Uterus (tissue), 4 donors: ENCODE measurements around the gene SEZ6. TPM values are rescaled to one million over a fixed set of nuclear protein-coding genes. Genes with fewer than 3 reads are reported as not detected.

Experiments used
- DNase-seq, 2 donors: peaks; one replicate each; pipeline ENCODE4 v3.0.0-alpha.2; 2019 to 2020
- H3K27ac ChIP-seq, 2 donors: fragments of 200-600 bp; sonication (generic); 1 replicate in 1 of 2; 2 replicates in 1 of 2; pipeline ENCODE4 v1.5.1; 2016 to 2018
- H3K27me3 ChIP-seq, 2 donors: fragments of 200-600 bp; sonication (generic); one replicate each; pipeline ENCODE4 v1.5.1; 2018 to 2019; ENCODE audit warnings: control low read depth in 1 of 2
- H3K36me3 ChIP-seq, 2 donors: fragments of 200-600 bp; sonication (generic); one replicate each; pipeline ENCODE4 v1.5.1; 2019; ENCODE audit warnings: control low read depth in 1 of 2
- H3K4me1 ChIP-seq, 2 donors: fragments of 200-600 bp; sonication (generic); one replicate each; pipeline ENCODE4 v1.5.1; 2018 to 2019; ENCODE audit warnings: control low read depth in 1 of 2
- H3K4me3 ChIP-seq, 2 donors: fragments of 200-600 bp; sonication (generic); 1 replicate in 1 of 2; 2 replicates in 1 of 2; pipeline ENCODE4 v1.5.1; 2018 to 2019; ENCODE audit warnings: mild to moderate bottlenecking in 1 of 2
- H3K9me3 ChIP-seq, 2 donors: fragments of 200-600 bp; sonication (generic); one replicate each; pipeline ENCODE4 v1.5.1; 2019; ENCODE audit warnings: control low read depth in 1 of 2
- POLR2A ChIP-seq, 2 donors: fragments of 450-650 bp; IDR thresholded peaks; one replicate each; pipeline ENCODE4 v1.6.1; 2016; ENCODE audit warnings: antibody characterized with exemption in 2 of 2, mild to moderate bottlenecking in 1 of 2, moderate library complexity in 1 of 2
- intact Hi-C: fragments of 100-400 bp; cut with DNase I; formaldehyde crosslinking; loops from one replicate; pipeline ENCODE4 v1.15.1; 2023; ENCODE audit warnings: low total_unique reads
- total RNA-seq, 4 donors: library from RNA; depleted of rRNA in 3 of 4; stranded (reverse); fragments of >200 nt in 3 of 4; gene quantifications; one replicate each; pipeline versions ENCODE4 v1.1.0 to v1.2.4, GENCODE V29; 2014 to 2023
- TF ChIP-seq, protein P1 (sequence below), 4 experiments: fragments of 200-600 bp in 2 of 4; fragments of 450-650 bp in 2 of 4; sonication (generic) in 2 of 4; IDR thresholded peaks; one replicate each; pipeline ENCODE4 v1.5.1; 2016 to 2019; ENCODE audit warnings: antibody characterized with exemption in 4 of 4, mild to moderate bottlenecking in 2 of 4, moderate library complexity in 1 of 4
- donor health status: DM: yes; HTN: yes; CAD: no.

Gene SEZ6
- total RNA-seq, 4 donors from 2014 or later, result 0.07 TPM; not detected in 3

DNA sequence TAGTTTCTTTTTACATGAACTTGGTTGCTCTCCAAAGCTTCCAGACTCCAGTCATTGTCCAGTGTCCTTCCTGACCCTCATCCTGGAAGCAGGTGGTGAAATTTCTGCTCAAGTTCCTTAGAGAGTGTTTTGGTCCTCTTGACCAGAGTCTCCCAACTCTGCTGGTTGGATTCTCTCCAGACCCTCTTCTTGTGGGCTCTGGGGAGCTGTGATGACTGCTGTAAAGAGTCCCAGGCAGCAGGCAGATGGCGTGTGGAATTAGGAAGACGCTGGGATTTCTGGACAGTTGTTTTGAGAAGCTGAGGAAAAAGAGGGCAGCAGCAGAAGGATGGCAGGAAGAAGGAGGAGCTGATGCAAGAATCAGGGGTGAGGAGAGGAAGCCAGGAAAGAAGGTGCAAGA is 1.6 kb upstream of the SEZ6 start:
- DNase-seq, result no peak
- peaks cover 7 to 11% of the 10 kb centered on the region in 2 donors for H3K27me3 ChIP-seq
- H3K27ac ChIP-seq, result no peak overlapping the region
- peaks cover 0 to 12% of the 10 kb centered on the region in 2 donors for H3K4me1 ChIP-seq
- TF ChIP-seq POLR2A (IDR thresholded peaks at IDR 0.05), result no peak
- TF ChIP-seq, protein P1, sequence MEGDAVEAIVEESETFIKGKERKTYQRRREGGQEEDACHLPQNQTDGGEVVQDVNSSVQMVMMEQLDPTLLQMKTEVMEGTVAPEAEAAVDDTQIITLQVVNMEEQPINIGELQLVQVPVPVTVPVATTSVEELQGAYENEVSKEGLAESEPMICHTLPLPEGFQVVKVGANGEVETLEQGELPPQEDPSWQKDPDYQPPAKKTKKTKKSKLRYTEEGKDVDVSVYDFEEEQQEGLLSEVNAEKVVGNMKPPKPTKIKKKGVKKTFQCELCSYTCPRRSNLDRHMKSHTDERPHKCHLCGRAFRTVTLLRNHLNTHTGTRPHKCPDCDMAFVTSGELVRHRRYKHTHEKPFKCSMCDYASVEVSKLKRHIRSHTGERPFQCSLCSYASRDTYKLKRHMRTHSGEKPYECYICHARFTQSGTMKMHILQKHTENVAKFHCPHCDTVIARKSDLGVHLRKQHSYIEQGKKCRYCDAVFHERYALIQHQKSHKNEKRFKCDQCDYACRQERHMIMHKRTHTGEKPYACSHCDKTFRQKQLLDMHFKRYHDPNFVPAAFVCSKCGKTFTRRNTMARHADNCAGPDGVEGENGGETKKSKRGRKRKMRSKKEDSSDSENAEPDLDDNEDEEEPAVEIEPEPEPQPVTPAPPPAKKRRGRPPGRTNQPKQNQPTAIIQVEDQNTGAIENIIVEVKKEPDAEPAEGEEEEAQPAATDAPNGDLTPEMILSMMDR (IDR thresholded peaks at IDR 0.05), result no peak
- intact Hi-C loops, result no loop called here
- H3K36me3 ChIP-seq, result no peaks in the 10 kb centered on the region
- H3K4me3 ChIP-seq, result no peak overlapping the region
- no peaks in the 10 kb centered on the region for H3K9me3 ChIP-seq

GRCh38 chr17:29004081-29004692 is 1.6 kb downstream of the SEZ6 start:
- intact Hi-C loops, result no loop called here
- no peak for TF ChIP-seq POLR2A (IDR thresholded peaks at IDR 0.05)
- TF ChIP-seq, protein P1 (IDR thresholded peaks at IDR 0.05), result no peak
- Histone ChIP-seq H3K9me3 (no peaks in the 10 kb centered on the region), H3K27ac (no peak overlapping the region), H3K4me1 (peaks cover 0 to 12% of the 10 kb centered on the region in 2 donors), H3K27me3 (peaks cover 7 to 11% of the 10 kb centered on the region in 2 donors), H3K36me3 (no peaks in the 10 kb centered on the region), H3K4me3 (no peak overlapping the region)
- DNase-seq, result no peak

- no peaks in the 10 kb centered on the region for H3K36me3 ChIP-seq
- H3K27me3 ChIP-seq, result peaks cover 7 to 11% of the 10 kb centered on the region in 2 donors
- peaks cover 0 to 12% of the 10 kb centered on the region in 2 donors for H3K4me1 ChIP-seq
- H3K9me3 ChIP-seq, result no peaks in the 10 kb centered on the region
- H3K27ac ChIP-seq, result no peak overlapping the region
- H3K4me3 ChIP-seq, result no peak overlapping the region
- intact Hi-C loops, result no loop called here
- TF ChIP-seq, protein P1 (IDR thresholded peaks at IDR 0.05), result no peak
- no peak for TF ChIP-seq POLR2A (IDR thresholded peaks at IDR 0.05)
- DNase-seq, result no peak
Observed at GRCh38 chr17:29003289-29003688, 2.5 kb downstream of the SEZ6 start.

- peaks cover 7 to 11% of the 10 kb centered on the region in 2 donors for H3K27me3 ChIP-seq
- H3K4me3 ChIP-seq, result no peak overlapping the region
- H3K9me3 ChIP-seq, result no peaks in the 10 kb centered on the region
- H3K27ac ChIP-seq, result no peak overlapping the region
- TF ChIP-seq, protein P1 (IDR thresholded peaks at IDR 0.05), result no peak
- TF ChIP-seq POLR2A (IDR thresholded peaks at IDR 0.05), result no peak
- intact Hi-C loops, result no loop called here
- no peaks in the 10 kb centered on the region for H3K36me3 ChIP-seq
- H3K4me1 ChIP-seq, result peaks cover 0 to 12% of the 10 kb centered on the region in 2 donors
- DNase-seq, result no peak
Observed at GRCh38 chr17:29002811-29003210, 3.0 kb downstream of the SEZ6 start.

GRCh38 chr17:29000973-29001372 is 4.9 kb downstream of the SEZ6 start:
- peaks cover 0 to 8% of the 10 kb centered on the region in 2 donors for H3K4me1 ChIP-seq
- no peak overlapping the region for H3K27ac ChIP-seq

More at GRCh38 chr17:29000973-29001372, 4.9 kb downstream of the SEZ6 start:
- Histone ChIP-seq H3K9me3 (no peaks in the 10 kb centered on the region), H3K27me3 (peaks cover 7 to 11% of the 10 kb centered on the region in 2 donors), H3K36me3 (no peaks in the 10 kb centered on the region), H3K4me3 (no peak overlapping the region)
- TF ChIP-seq, protein P1 (IDR thresholded peaks at IDR 0.05), result no peak
- no peak for TF ChIP-seq POLR2A (IDR thresholded peaks at IDR 0.05)
- no peak for DNase-seq
- intact Hi-C loops, result no loop called here
